HUES64 (cell line): ENCODE measurements around the gene TAF13.

Experiments used
- H3K27ac ChIP-seq: 2 replicates; pipeline ENCODE4 v1.7.0; 2013; ENCODE audit warnings: low read depth, low read length, inconsistent platforms
- H3K27me3 ChIP-seq: 2 replicates; pipeline ENCODE4 v1.6.1; 2013; ENCODE audit warnings: mild to moderate bottlenecking, low read length; ENCODE audit not compliant: insufficient read depth
- H3K36me3 ChIP-seq: 2 replicates; pipeline ENCODE4 v1.6.1; 2013; ENCODE audit warnings: mild to moderate bottlenecking, low read length; ENCODE audit not compliant: insufficient read depth
- H3K4me1 ChIP-seq: 2 replicates; pipeline ENCODE4 v1.6.1; 2013; ENCODE audit warnings: mild to moderate bottlenecking, low read length, moderate library complexity; ENCODE audit not compliant: insufficient read depth
- H3K4me3 ChIP-seq: 2 replicates; pipeline ENCODE4 v1.5.1; 2013; ENCODE audit warnings: mild to moderate bottlenecking, low read length, moderate library complexity
- H3K9ac ChIP-seq: 2 replicates; pipeline ENCODE4 v1.6.1; 2013; ENCODE audit warnings: mild to moderate bottlenecking, low read depth, low read length
- H3K9me3 ChIP-seq: 2 replicates; pipeline ENCODE4 v1.6.1; 2013; ENCODE audit warnings: low read depth, low read length; ENCODE audit not compliant: insufficient read depth
- WGBS: fragments of 150-250, 120-280 bp; methylation state at CpG from one replicate; pipeline ENCODE4 v1.1.7; 2013; ENCODE audit warnings: missing lambda C conversion rate; 5-methylcytosine and 5-hydroxymethylcytosine counted together

TAF13 gene

GRCh38 chr1:109109906-109110305 lies 34.1 kb upstream of the TAF13 start:
- peaks cover 57% of the 10 kb centered on the region for H3K27me3 ChIP-seq
- WGBS = 72% methylated on average over 3 of the region's 3 CpGs

GRCh38 chr1:109107785-109108184 lies 32.0 kb upstream of the TAF13 start:
- Histone ChIP-seq H3K9me3 (no peaks in the 10 kb centered on the region), H3K36me3 (no peaks in the 10 kb centered on the region), H3K9ac (no peak overlapping the region), H3K4me3 (no peak overlapping the region), H3K27ac (no peak overlapping the region), H3K27me3 (peaks cover 36% of the 10 kb centered on the region), H3K4me1 (0 out of 2 replicates have a peak, but pooled peaks cover 4% of the 10 kb centered on the region)
- 86% methylated on average over 7 of the region's 7 CpGs for WGBS

More at GRCh38 chr1:109109906-109110305, 34.1 kb upstream of the TAF13 start:
- Histone ChIP-seq H3K27ac (no peak overlapping the region), H3K9ac (no peak overlapping the region), H3K4me3 (no peak overlapping the region), H3K4me1 (0 out of 2 replicates have a peak, but pooled peaks cover 4% of the 10 kb centered on the region), H3K9me3 (no peaks in the 10 kb centered on the region), H3K36me3 (no peaks in the 10 kb centered on the region)

GRCh38 chr1:109105881-109106280 lies 30.1 kb upstream of the TAF13 start:
- Histone ChIP-seq H3K27me3 (peaks cover 18% of the 10 kb centered on the region), H3K36me3 (peaks cover 6% of the 10 kb centered on the region)
- WGBS = 83% methylated on average over 3 of the region's 4 CpGs

GRCh38 chr1:109104364-109105151 lies 28.8 kb upstream of the TAF13 start:
- Histone ChIP-seq H3K4me1 (no peaks in the 10 kb centered on the region), H3K36me3 (peaks cover 6% of the 10 kb centered on the region), H3K9ac (no peak overlapping the region), H3K9me3 (no peaks in the 10 kb centered on the region), H3K27ac (no peak overlapping the region), H3K27me3 (peaks cover 5% of the 10 kb centered on the region; the same call in 1 of the 2 replicates), H3K4me3 (no peak overlapping the region)
- 88% methylated on average over 20 of the region's 20 CpGs for WGBS

More at GRCh38 chr1:109105881-109106280, 30.1 kb upstream of the TAF13 start:
- no peak overlapping the region for H3K4me3 ChIP-seq
- no peaks in the 10 kb centered on the region for H3K9me3 ChIP-seq
- no peaks in the 10 kb centered on the region for H3K4me1 ChIP-seq
- H3K9ac ChIP-seq = no peak overlapping the region
- no peak overlapping the region for H3K27ac ChIP-seq

GRCh38 chr1:109099938-109100773 lies 24.4 kb upstream of the TAF13 start:
- Histone ChIP-seq H3K27ac (peak overlapping the region; percentile 93), H3K9ac (peak overlapping the region; percentile 96), H3K27me3 (no peaks in the 10 kb centered on the region), H3K9me3 (no peaks in the 10 kb centered on the region), H3K36me3 (peaks cover 13% of the 10 kb centered on the region), H3K4me3 (peak overlapping the region; percentile 83), H3K4me1 (no peaks in the 10 kb centered on the region)
- WGBS = under 1% methylated on average over 77 of the region's 77 CpGs

- 92% methylated on average over 1 of the region's 1 CpG for WGBS
- H3K36me3 ChIP-seq = peaks cover 17% of the 10 kb centered on the region
Measured at GRCh38 chr1:109096120-109096519, 20.3 kb upstream of the TAF13 start.

GRCh38 chr1:109095631-109096030 lies 19.8 kb upstream of the TAF13 start:
- no peak overlapping the region for H3K27ac ChIP-seq
- H3K27me3 ChIP-seq = no peaks in the 10 kb centered on the region
- 93% methylated on average over 1 of the region's 1 CpG for WGBS
- H3K36me3 ChIP-seq = peaks cover 17% of the 10 kb centered on the region
- no peak overlapping the region for H3K4me3 ChIP-seq
- peaks cover 7% of the 10 kb centered on the region; the same call in 1 of the 2 replicates for H3K4me1 ChIP-seq
- H3K9me3 ChIP-seq = no peaks in the 10 kb centered on the region
- H3K9ac ChIP-seq = no peak overlapping the region

More at GRCh38 chr1:109096120-109096519, 20.3 kb upstream of the TAF13 start:
- H3K27me3 ChIP-seq = no peaks in the 10 kb centered on the region
- no peak overlapping the region for H3K27ac ChIP-seq
- H3K9me3 ChIP-seq = no peaks in the 10 kb centered on the region
- H3K4me3 ChIP-seq = no peak overlapping the region
- H3K4me1 ChIP-seq = peaks cover 7% of the 10 kb centered on the region; the same call in 1 of the 2 replicates
- H3K9ac ChIP-seq = no peak overlapping the region

- Histone ChIP-seq H3K27ac (no peak overlapping the region), H3K9ac (no peak overlapping the region), H3K36me3 (peaks cover 17% of the 10 kb centered on the region), H3K9me3 (no peaks in the 10 kb centered on the region), H3K4me3 (no peak overlapping the region), H3K4me1 (peaks cover 7% of the 10 kb centered on the region; the same call in 1 of the 2 replicates), H3K27me3 (no peaks in the 10 kb centered on the region)
- WGBS = 90% methylated on average over 1 of the region's 1 CpG
Measured at GRCh38 chr1:109094871-109095270, 19.1 kb upstream of the TAF13 start.

GRCh38 chr1:109094377-109094803 lies 18.6 kb upstream of the TAF13 start:
- peaks cover 17% of the 10 kb centered on the region for H3K36me3 ChIP-seq
- H3K27ac ChIP-seq = no peak overlapping the region
- H3K4me3 ChIP-seq = no peak overlapping the region
- H3K9me3 ChIP-seq = no peaks in the 10 kb centered on the region
- 96% methylated on average over 5 of the region's 7 CpGs for WGBS
- H3K9ac ChIP-seq = no peak overlapping the region
- H3K4me1 ChIP-seq = peaks cover 7% of the 10 kb centered on the region; the same call in 1 of the 2 replicates
- no peaks in the 10 kb centered on the region for H3K27me3 ChIP-seq

GRCh38 chr1:109091839-109092193 lies 16.0 kb upstream of the TAF13 start:
- peaks cover 17% of the 10 kb centered on the region for H3K36me3 ChIP-seq
- no peaks in the 10 kb centered on the region for H3K9me3 ChIP-seq
- no peaks in the 10 kb centered on the region for H3K27me3 ChIP-seq
- WGBS = 93% methylated on average over 1 of the region's 1 CpG
- peaks cover 7% of the 10 kb centered on the region; the same call in 1 of the 2 replicates for H3K4me1 ChIP-seq
- peak overlapping the region; percentile 81 for H3K4me3 ChIP-seq
- H3K27ac ChIP-seq = no peak overlapping the region; the same call in 1 of the 2 replicates
- peak overlapping the region; percentile 74; the same call in 1 of the 2 replicates for H3K9ac ChIP-seq
